CD14-positive monocyte (primary cell): ENCODE results near the gene PARVG. TPM values are rescaled to one million over a fixed set of nuclear protein-coding genes. Genes with fewer than 3 reads are reported as not detected.

Experiments
- DNase-seq, 3 donors: peaks; one replicate each; pipeline ENCODE4 v3.0.0-alpha.2; 2011 to 2022
- H2AFZ ChIP-seq: 2 replicates; pipeline ENCODE4 v1.6.0; 2012; ENCODE audit warnings: mild to moderate bottlenecking, low read depth, low read length, inconsistent platforms; ENCODE audit not compliant: insufficient read depth, poor library complexity, severe bottlenecking
- H3K27ac ChIP-seq, 2 donors: 1 replicate in 1 of 2; 2 replicates in 1 of 2; pipeline ENCODE4 v1.5.1; 2012 to 2013; ENCODE audit warnings: low read length in 2 of 2, control low read depth in 1 of 2, inconsistent platforms in 1 of 2, low read depth in 1 of 2, mild to moderate bottlenecking in 1 of 2
- H3K27me3 ChIP-seq, 2 donors: one replicate each; pipeline versions ENCODE4 v1.6.0 to v1.6.1; 2011 to 2013; ENCODE audit warnings: low read length in 2 of 2; ENCODE audit not compliant: control insufficient read depth in 2 of 2, insufficient read depth in 2 of 2
- H3K36me3 ChIP-seq, 2 donors: replicated peaks in 1 of 2; 1 replicate in 1 of 2; 2 replicates in 1 of 2; pipeline versions ENCODE4 v1.5.1 to v1.6.1; 2012 to 2013; ENCODE audit warnings: low read length in 2 of 2, control low read depth in 1 of 2, inconsistent platforms in 1 of 2, mild to moderate bottlenecking in 1 of 2; ENCODE audit not compliant: insufficient read depth in 2 of 2, control insufficient read depth in 1 of 2
- H3K4me1 ChIP-seq, 2 donors: 1 replicate in 1 of 2; 2 replicates in 1 of 2; pipeline versions ENCODE4 v1.5.1 to v1.6.1; 2012 to 2013; ENCODE audit warnings: low read length in 2 of 2, control low read depth in 1 of 2, inconsistent platforms in 1 of 2, mild to moderate bottlenecking in 1 of 2, moderate library complexity in 1 of 2; ENCODE audit not compliant: insufficient read depth in 2 of 2, control insufficient read depth in 1 of 2
- H3K4me2 ChIP-seq: replicated peaks from 2 replicates; pipeline ENCODE3; 2012; ENCODE audit warnings: low read length, moderate library complexity, mild to moderate bottlenecking; ENCODE audit not compliant: poor library complexity, severe bottlenecking; ENCODE audit errors: extremely low read depth
- H3K4me3 ChIP-seq, 3 experiments: fragments of 200-600 bp in 1 of 3; sonication (generic) in 1 of 3; replicated peaks in 1 of 3; 1 replicate in 2 of 3; 2 replicates in 1 of 3; pipeline ENCODE4 v1.5.1; 2011 to 2013; ENCODE audit warnings: low read length in 3 of 3, mild to moderate bottlenecking in 3 of 3, control low read depth in 2 of 3, low read depth in 2 of 3, inconsistent platforms in 1 of 3, moderate library complexity in 1 of 3
- H3K79me2 ChIP-seq: 2 replicates; pipeline ENCODE4 v1.6.0; 2012; ENCODE audit warnings: mild to moderate bottlenecking, control low read depth, inconsistent platforms, low read length, moderate library complexity; ENCODE audit not compliant: insufficient read depth
- H3K9ac ChIP-seq: 2 replicates; pipeline ENCODE4 v1.6.0; 2017; ENCODE audit warnings: low read length, mild to moderate bottlenecking; ENCODE audit not compliant: insufficient read depth, poor library complexity, severe bottlenecking
- H3K9me3 ChIP-seq, 2 donors: replicated peaks in 1 of 2; 1 replicate in 1 of 2; 2 replicates in 1 of 2; pipeline versions ENCODE4 v1.5.1 to v1.6.1; 2012 to 2013; ENCODE audit warnings: low read length in 2 of 2, control low read depth in 1 of 2; ENCODE audit not compliant: control insufficient read depth in 1 of 2, insufficient read depth in 1 of 2
- H4K20me1 ChIP-seq: 2 replicates; pipeline ENCODE4 v1.6.0; 2012; ENCODE audit warnings: mild to moderate bottlenecking, low read length, control low read depth, moderate library complexity; ENCODE audit not compliant: insufficient read depth
- H3K27ac Mint-ChIP-seq, 7 donors: one replicate each; pipeline ENCODE4 v1.8.0; 2020; ENCODE audit warnings: mild to moderate bottlenecking in 7 of 7, mixed read lengths in 7 of 7, moderate library complexity in 6 of 7, inconsistent platforms in 2 of 7
- H3K27me3 Mint-ChIP-seq, 3 donors: one replicate each; pipeline ENCODE4 v1.8.0; 2021 to 2022; ENCODE audit warnings: low read depth in 3 of 3, mild to moderate bottlenecking in 3 of 3, mixed read lengths in 3 of 3, moderate library complexity in 3 of 3, inconsistent platforms in 1 of 3
- H3K36me3 Mint-ChIP-seq, 2 donors: one replicate each; pipeline ENCODE4 v1.8.0; 2020; ENCODE audit warnings: mixed read lengths in 2 of 2, inconsistent platforms in 1 of 2, mild to moderate bottlenecking in 1 of 2
- H3K4me1 Mint-ChIP-seq: one replicate; pipeline ENCODE4 v1.8.0; 2020; ENCODE audit warnings: mild to moderate bottlenecking, mixed read lengths
- H3K4me3 Mint-ChIP-seq, 2 donors: one replicate each; pipeline ENCODE4 v1.8.0; 2020; ENCODE audit warnings: mild to moderate bottlenecking in 2 of 2, mixed read lengths in 2 of 2, moderate library complexity in 1 of 2
- H3K9me3 Mint-ChIP-seq, 7 donors: one replicate each; pipeline ENCODE4 v1.8.0; 2020 to 2022; ENCODE audit warnings: mixed read lengths in 7 of 7, mild to moderate bottlenecking in 6 of 7, moderate library complexity in 6 of 7, inconsistent platforms in 2 of 7
- CTCF ChIP-seq: fragments of 200-600 bp; IDR thresholded peaks from one replicate; pipeline ENCODE4 v1.8.0; 2022; ENCODE audit warnings: antibody characterized with exemption, mild to moderate bottlenecking
- WGBS: methylation state at CpG from one replicate; pipeline ENCODE4 v1.1.5; 2013; ENCODE audit warnings: missing lambda C conversion rate; ENCODE audit not compliant: insufficient coverage; 5-methylcytosine and 5-hydroxymethylcytosine counted together
- intact Hi-C, 2 donors: fragments of 100-400 bp; cut with micrococcal nuclease; formaldehyde crosslinking; loops; one replicate each; pipeline versions ENCODE4 v1.15.0 to v1.15.1; 2023
- polyA plus RNA-seq, 3 donors: library from polyadenylated mRNA; depleted of rRNA in 1 of 3; unstranded in 2 of 3; stranded (reverse) in 1 of 3; fragments of 300-500 nt in 2 of 3; fragments of >200 nt in 1 of 3; fragmentation: Illumina TruSeq in 2 of 3; gene quantifications; 1 replicate in 2 of 3; 2 replicates in 1 of 3; pipeline ENCODE4 v1.2.3, GENCODE V29; 2012 to 2021

Gene PARVG
- polyA plus RNA-seq, 3 donors, result 169 to 577 (median 190) TPM

- intact Hi-C loops, result no loop called here
- Histone ChIP-seq H3K27me3 (no peaks in the 10 kb centered on the region), H3K9me3 (no peaks in the 10 kb centered on the region), H3K36me3 (peaks cover 9 to 23% of the 10 kb centered on the region in 2 donors), H3K4me1 (peaks cover 11 to 12% of the 10 kb centered on the region in 2 donors), H3K9ac (no peak overlapping the region), H3K4me2 (no peak overlapping the region), H2AFZ (no peak overlapping the region), H3K79me2 (no peaks in the 10 kb centered on the region), H4K20me1 (no peaks in the 10 kb centered on the region), H3K27ac (no peak overlapping the region), H3K4me3 (no peak overlapping the region)
- WGBS, result 100% methylated on average over 9 of the region's 13 CpGs
- Mint-ChIP-seq H3K27ac (peak overlapping the region in 2 of 7 donors; percentile 8 to 39), H3K36me3 (peaks cover 37 to 42% of the 10 kb centered on the region in 2 donors), H3K4me1 (peaks cover 18% of the 10 kb centered on the region), H3K9me3 (peaks cover 0 to 2% (median 0%) of the 10 kb centered on the region in 7 donors), H3K4me3 (no peak overlapping the region), H3K27me3 (peaks cover 1 to 2% (median 2%) of the 10 kb centered on the region in 3 donors)
- no peak for DNase-seq
- no peak for TF ChIP-seq CTCF
These were observed 22.7 kb upstream of the PARVG start for GRCh38 chr22:44157916-44158618.

- Mint-ChIP-seq H3K4me3 (no peak overlapping the region), H3K9me3 (no peaks in the 10 kb centered on the region), H3K4me1 (peaks cover 18% of the 10 kb centered on the region), H3K36me3 (peaks cover 37 to 40% of the 10 kb centered on the region in 2 donors), H3K27me3 (peaks cover 0 to 2% (median 2%) of the 10 kb centered on the region in 3 donors), H3K27ac (peak overlapping the region in 1 of 7 donors; percentile 11)
- H3K27ac ChIP-seq, result no peak overlapping the region
- TF ChIP-seq CTCF, result no peak
- no peak overlapping the region for H2AFZ ChIP-seq
- H3K4me3 ChIP-seq, result no peak overlapping the region
- no peak for DNase-seq
- H4K20me1 ChIP-seq, result no peaks in the 10 kb centered on the region
- 90% methylated on average over 6 of the region's 8 CpGs for WGBS
- H3K9ac ChIP-seq, result no peak overlapping the region
- no peaks in the 10 kb centered on the region for H3K9me3 ChIP-seq
- intact Hi-C loops, result no loop called here
- peaks cover 11 to 12% of the 10 kb centered on the region in 2 donors for H3K4me1 ChIP-seq
- H3K79me2 ChIP-seq, result no peaks in the 10 kb centered on the region
- no peaks in the 10 kb centered on the region for H3K27me3 ChIP-seq
- no peak overlapping the region for H3K4me2 ChIP-seq
- peaks cover 9 to 26% of the 10 kb centered on the region in 2 donors for H3K36me3 ChIP-seq
These were observed 21.9 kb upstream of the PARVG start for GRCh38 chr22:44158816-44159215.
